NCI-H1436 treated with DMSO at 0.1 percent for 48 hours (cell line): ENCODE results near the gene RBM47.
"Not testable (repeated sequence)": the region's sequence is repeated elsewhere in the genome, so short reads cannot be mapped to it uniquely, and the experiment has no call there.

ENCODE experiments used
- DNase-seq: peaks from one replicate; lab custom pipeline; 2025; lab: John Stamatoyannopoulos, UW

The RBM47 gene

GRCh38 chr4:40486534-40486933, 143.1 kb downstream of the RBM47 start:
- no peak for DNase-seq

GRCh38 chr4:40484346-40485090, 145.1 kb downstream of the RBM47 start:
- no peak for DNase-seq

GRCh38 chr4:40482985-40483647, 146.5 kb downstream of the RBM47 start:
- DNase-seq, result peak; percentile 48

GRCh38 chr4:40481977-40482376, 147.7 kb downstream of the RBM47 start:
- no peak for DNase-seq

GRCh38 chr4:40480291-40480690, 149.4 kb downstream of the RBM47 start:
- DNase-seq, result no peak

GRCh38 chr4:40479378-40479777, 150.3 kb downstream of the RBM47 start:
- no peak for DNase-seq

GRCh38 chr4:40475609-40476008, 154.1 kb downstream of the RBM47 start:
- DNase-seq, result no peak

- no peak for DNase-seq
Measured at GRCh38 chr4:40473578-40474388, 155.9 kb downstream of the RBM47 start.

GRCh38 chr4:40471923-40472322, 157.7 kb downstream of the RBM47 start:
- DNase-seq, result no peak

GRCh38 chr4:40466789-40467188, 162.9 kb downstream of the RBM47 start:
- DNase-seq, result no peak

GRCh38 chr4:40462326-40462725, 167.3 kb downstream of the RBM47 start:
- peak; percentile 9 for DNase-seq

GRCh38 chr4:40461879-40462278, 167.8 kb downstream of the RBM47 start:
- no peak for DNase-seq

- DNase-seq, result no peak
Measured at GRCh38 chr4:40461062-40461461, 168.6 kb downstream of the RBM47 start.

GRCh38 chr4:40458683-40459082, 171.0 kb downstream of the RBM47 start:
- DNase-seq, result no peak

- DNase-seq, result no peak
Measured at GRCh38 chr4:40458109-40458508, 171.6 kb downstream of the RBM47 start.

GRCh38 chr4:40455340-40455902, 174.2 kb downstream of the RBM47 start:
- no peak for DNase-seq

GRCh38 chr4:40454816-40455215, 174.8 kb downstream of the RBM47 start:
- no peak for DNase-seq

GRCh38 chr4:40453912-40454311, 175.8 kb downstream of the RBM47 start:
- no peak for DNase-seq

GRCh38 chr4:40448875-40449274, 180.8 kb downstream of the RBM47 start:
- DNase-seq, result no peak

GRCh38 chr4:40446839-40447238, 182.8 kb downstream of the RBM47 start:
- DNase-seq, result no peak

- DNase-seq, result not testable (repeated sequence)
Measured at GRCh38 chr4:40446261-40446750, 183.4 kb downstream of the RBM47 start.

- DNase-seq, result no peak
Measured at GRCh38 chr4:40445671-40446070, 184.0 kb downstream of the RBM47 start.
